Muscle of leg (tissue), 16 donors: ENCODE results near the gene ABCD4. TPM values are rescaled to one million over a fixed set of nuclear protein-coding genes. Genes with fewer than 3 reads are reported as not detected.

Experiments
- DNase-seq: peaks from one replicate; pipeline ENCODE4 v3.0.0; 2013
- H3K27ac ChIP-seq: one replicate; pipeline ENCODE4 v1.5.1; 2013; ENCODE audit warnings: mild to moderate bottlenecking, low read length, control low read depth
- H3K27me3 ChIP-seq: one replicate; pipeline ENCODE4 v1.6.1; 2013; ENCODE audit warnings: low read length; ENCODE audit not compliant: control insufficient read depth, insufficient read depth
- H3K36me3 ChIP-seq: one replicate; pipeline ENCODE4 v1.6.1; 2013; ENCODE audit warnings: low read length; ENCODE audit not compliant: control insufficient read depth, insufficient read depth
- H3K4me1 ChIP-seq: one replicate; pipeline ENCODE4 v1.6.1; 2013; ENCODE audit warnings: low read length; ENCODE audit not compliant: control insufficient read depth, insufficient read depth
- H3K4me3 ChIP-seq: one replicate; pipeline ENCODE4 v1.5.1; 2013; ENCODE audit warnings: low read length, control low read depth
- H3K9me3 ChIP-seq: replicated peaks from 2 replicates; pipeline ENCODE4 v1.6.1; 2013; ENCODE audit warnings: low read depth, low read length; ENCODE audit not compliant: control insufficient read depth
- WGBS: methylation state at CpG from one replicate; pipeline ENCODE4 v1.1.5; 2013; ENCODE audit warnings: missing lambda C conversion rate; ENCODE audit not compliant: insufficient coverage; 5-methylcytosine and 5-hydroxymethylcytosine counted together
- long read RNA-seq, 11 donors: transcript quantifications; one replicate each; lab custom pipeline, GENCODE V29; 2026
- polyA plus RNA-seq, 8 donors: library from polyadenylated mRNA; unstranded; fragments of 120-200 nt; gene quantifications; one replicate each; pipeline versions ENCODE4 v1.2.1 to v1.2.3, GENCODE V29; 2013; ENCODE audit warnings: inconsistent platforms in 1 of 8, low replicate concordance in 1 of 8; ENCODE audit not compliant: insufficient read length in 8 of 8, insufficient read depth in 1 of 8
- total RNA-seq: library from RNA; stranded (reverse); fragments of 120-200 nt; gene quantifications from one replicate; pipeline ENCODE4 v1.2.4, GENCODE V29; 2013

Gene ABCD4
- 33.5 TPM for total RNA-seq
- 10 to 100 TPM; 45.2 to 71.0 (median 58.9) TPM for polyA plus RNA-seq
- long read RNA-seq, donor 1, transcript ABCD4-203 (2 exons, 1,123 nt) = major isoform, 5 of 11 reads
- long read RNA-seq, donor 1, partial matches to known transcripts = 5 of 11 reads
- long read RNA-seq, donor 1, other reads (novel, unspliced or antisense) = 0 of 11 reads
- long read RNA-seq, donor 2 = 0 reads
- long read RNA-seq, donor 3, partial matches to known transcripts = 6 of 11 reads
- long read RNA-seq, donor 3, other reads (novel, unspliced or antisense) = 0 of 11 reads
- long read RNA-seq, donor 4, partial matches to known transcripts = 0 of 3 reads
- long read RNA-seq, donor 4, other reads (novel, unspliced or antisense) = 0 of 3 reads
- long read RNA-seq, donor 5, partial matches to known transcripts = 5 of 8 reads
- long read RNA-seq, donor 5, other reads (novel, unspliced or antisense) = 0 of 8 reads
- long read RNA-seq, donor 6, partial matches to known transcripts = 8 of 22 reads
- long read RNA-seq, donor 6, other reads (novel, unspliced or antisense) = 0 of 22 reads
- long read RNA-seq, donor 7, partial matches to known transcripts = 0 of 4 reads
- long read RNA-seq, donor 7, other reads (novel, unspliced or antisense) = 0 of 4 reads
- long read RNA-seq, donor 8, partial matches to known transcripts = 0 of 1 reads
- long read RNA-seq, donor 8, other reads (novel, unspliced or antisense) = 0 of 1 reads
- long read RNA-seq, donor 9, partial matches to known transcripts = 0 of 2 reads
- long read RNA-seq, donor 9, other reads (novel, unspliced or antisense) = 0 of 2 reads
- long read RNA-seq, donor 10, partial matches to known transcripts = 0 of 4 reads
- long read RNA-seq, donor 10, other reads (novel, unspliced or antisense) = 0 of 4 reads
- long read RNA-seq, donor 11, partial matches to known transcripts = 7 of 10 reads
- long read RNA-seq, donor 11, other reads (novel, unspliced or antisense) = 0 of 10 reads

DNA sequence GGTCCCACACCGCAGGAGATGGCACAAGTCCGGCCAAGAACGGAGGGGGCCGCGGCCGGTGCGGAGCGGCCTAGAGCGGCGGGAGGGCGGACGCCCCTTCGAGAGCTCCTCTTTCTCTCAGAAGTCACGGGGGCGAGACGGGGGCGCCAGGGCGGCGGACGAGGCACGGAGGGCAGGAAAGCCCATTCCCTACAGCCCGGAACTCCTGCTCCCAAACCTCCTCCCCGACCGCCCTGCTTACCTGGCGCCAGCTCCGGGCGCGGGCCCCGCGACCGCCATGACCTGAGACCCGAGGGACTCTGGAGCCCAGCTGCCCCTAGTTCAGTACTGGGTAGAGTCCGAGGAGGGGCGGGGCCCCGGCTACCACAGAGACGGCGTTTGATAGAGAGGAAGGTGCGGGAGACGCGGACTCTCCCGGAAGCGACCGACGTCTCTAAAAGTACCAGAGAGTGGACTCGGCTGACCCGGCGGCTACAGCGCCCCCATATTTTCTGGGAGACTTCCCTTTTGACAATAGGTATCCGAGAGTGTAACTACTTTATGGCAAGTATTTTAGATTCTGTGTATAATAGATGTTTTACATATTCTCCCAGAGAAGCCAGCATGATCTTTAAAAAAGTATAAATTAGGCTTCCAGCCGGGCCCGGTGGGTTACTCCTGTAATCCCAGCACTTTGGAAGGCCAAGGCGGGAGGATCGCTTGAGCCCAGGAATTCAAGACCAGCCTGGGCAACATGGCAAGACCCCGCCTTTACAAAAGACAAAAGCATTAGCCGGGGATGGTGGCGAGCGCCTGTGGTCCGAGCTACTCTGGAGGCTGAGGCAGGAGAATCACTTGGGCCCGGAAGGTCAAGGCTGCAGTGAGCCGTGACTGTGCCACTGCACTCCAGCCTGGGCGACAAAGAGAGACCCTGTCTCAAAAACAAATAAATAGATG is at the start of gene ABCD4:
Gene ABCD4 (minus strand): TSS at position 301 of the 936 bp plus-strand sequence. CDS start 22 bp downstream, at position 279.
- Histone ChIP-seq H3K27ac (peak within 1 kb of the TSS; percentile 97), H3K4me1 (peaks cover 17% of the 10 kb centered on the region), H3K4me3 (peak within 1 kb of the TSS; percentile 98), H3K9me3 (no peaks in the 10 kb centered on the region), H3K36me3 (peaks cover 19% of the 10 kb centered on the region), H3K27me3 (no peaks in the 10 kb centered on the region)
- DNase-seq = peak; percentile 98
- 12% methylated on average over 51 of the region's 61 CpGs for WGBS

GRCh38 chr14:74350928-74351323 is 48.2 kb upstream of the ABCD4 start:
- Histone ChIP-seq H3K4me1 (no peaks in the 10 kb centered on the region), H3K9me3 (no peaks in the 10 kb centered on the region), H3K27me3 (peaks cover 25% of the 10 kb centered on the region), H3K4me3 (no peak overlapping the region), H3K27ac (no peak overlapping the region), H3K36me3 (no peaks in the 10 kb centered on the region)
- DNase-seq = no peak
- no CpG with 5 or more reads among the region's 1 CpG for WGBS

DNA sequence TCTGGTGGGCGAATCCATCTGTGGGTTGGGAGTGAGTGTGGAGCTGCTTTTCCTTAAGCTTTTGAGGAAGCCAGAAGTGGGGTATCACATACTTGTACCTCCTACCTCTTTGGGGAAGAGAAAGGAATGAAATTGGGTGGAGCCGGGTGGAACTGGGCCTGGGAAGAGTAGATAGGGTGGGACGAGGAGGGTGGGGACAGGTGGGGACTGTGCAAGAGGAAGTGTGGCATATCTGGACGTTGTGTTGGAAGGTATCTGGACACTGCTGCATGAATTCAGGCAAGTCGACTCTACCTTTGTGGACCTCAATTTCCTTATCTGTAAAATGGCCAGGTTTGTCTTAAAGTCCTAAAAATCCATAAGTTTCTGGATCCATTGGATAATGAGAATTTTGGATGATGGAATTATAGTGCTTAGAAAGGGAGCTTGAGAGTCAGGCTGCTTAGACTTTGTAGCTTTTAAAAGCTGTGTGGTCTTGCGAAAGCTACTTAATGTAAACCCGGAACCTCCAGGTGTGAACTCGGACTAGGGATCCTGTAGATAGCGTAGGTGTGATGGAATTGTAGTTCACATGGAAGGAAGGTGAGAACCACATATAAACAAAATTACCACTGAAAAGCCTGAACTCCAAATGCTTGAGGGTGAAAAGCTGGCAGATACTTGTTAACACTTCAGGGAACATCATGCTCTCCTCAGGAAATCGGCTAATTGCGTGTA is 47.6 kb upstream of the ABCD4 start:
- H3K9me3 ChIP-seq = no peaks in the 10 kb centered on the region
- H3K36me3 ChIP-seq = no peaks in the 10 kb centered on the region
- WGBS = 28% methylated on average over 3 of the region's 11 CpGs
- no peak overlapping the region for H3K27ac ChIP-seq
- H3K4me3 ChIP-seq = no peak overlapping the region
- H3K27me3 ChIP-seq = peaks cover 25% of the 10 kb centered on the region
- DNase-seq = no peak
- H3K4me1 ChIP-seq = no peaks in the 10 kb centered on the region

DNA sequence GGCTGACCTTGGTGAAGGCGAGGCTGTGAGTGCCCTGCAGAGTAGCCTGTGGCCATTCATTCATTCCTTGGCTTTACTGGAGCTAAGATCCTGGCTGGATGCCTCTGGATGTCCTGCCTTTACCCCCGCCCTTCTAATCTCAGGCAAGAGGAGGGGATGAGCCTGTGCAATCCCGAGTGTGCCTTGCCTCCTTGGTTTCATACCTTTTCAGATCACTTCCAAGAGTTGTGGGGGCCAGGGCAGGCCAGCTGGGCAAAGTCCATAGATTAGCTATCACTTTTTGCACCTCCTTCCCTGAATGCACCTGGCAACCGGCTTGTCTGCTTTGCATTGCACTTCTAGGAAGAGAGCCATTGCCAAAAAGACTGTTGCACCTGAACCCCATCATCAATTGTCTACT is 47.0 kb upstream of the ABCD4 start:
- Histone ChIP-seq H3K4me3 (no peak overlapping the region), H3K27me3 (peaks cover 25% of the 10 kb centered on the region), H3K36me3 (no peaks in the 10 kb centered on the region), H3K9me3 (no peaks in the 10 kb centered on the region), H3K4me1 (no peaks in the 10 kb centered on the region), H3K27ac (no peak overlapping the region)
- DNase-seq = no peak
- WGBS = 13% methylated on average over 3 of the region's 4 CpGs

GRCh38 chr14:74348735-74349463 is 46.2 kb upstream of the ABCD4 start:
- Histone ChIP-seq H3K36me3 (no peaks in the 10 kb centered on the region), H3K4me3 (no peak overlapping the region), H3K9me3 (no peaks in the 10 kb centered on the region), H3K4me1 (no peaks in the 10 kb centered on the region), H3K27me3 (peaks cover 25% of the 10 kb centered on the region), H3K27ac (no peak overlapping the region)
- DNase-seq = no peak
- 35% methylated on average over 12 of the region's 17 CpGs for WGBS

DNA sequence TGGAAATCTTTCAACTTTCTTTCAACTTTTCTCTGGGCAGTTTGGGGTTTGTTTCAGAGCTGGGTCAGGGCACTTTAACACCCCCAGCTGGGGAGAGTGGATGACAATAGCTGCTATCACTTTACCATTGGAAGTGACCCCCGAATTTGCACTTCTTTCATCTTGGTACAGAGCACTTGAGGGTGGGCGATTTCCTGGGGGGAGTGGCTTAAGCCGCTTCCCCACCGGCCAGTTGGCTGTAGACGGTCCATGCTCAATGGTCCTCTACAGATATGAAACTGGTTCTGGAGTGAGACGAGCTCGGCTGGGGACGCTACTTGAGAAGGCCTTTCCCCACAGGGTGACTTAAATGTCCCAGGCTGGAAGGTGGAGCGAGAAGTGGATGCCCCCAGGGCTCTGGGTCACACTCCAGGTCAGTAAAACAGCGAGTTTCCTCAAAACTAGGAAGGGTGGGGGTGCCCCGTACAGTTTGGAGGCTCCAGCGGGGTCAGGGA is 45.6 kb upstream of the ABCD4 start, which contains the start of gene VRTN:
Gene VRTN (plus strand): TSS at position 231 of the 494 bp plus-strand sequence. CDS start 8,313 bp downstream, outside the sequence.
- peaks cover 25% of the 10 kb centered on the region for H3K27me3 ChIP-seq
- no peak within 1 kb of the TSS for H3K4me3 ChIP-seq
- no peaks in the 10 kb centered on the region for H3K36me3 ChIP-seq
- no peak for DNase-seq
- WGBS = 30% methylated on average over 10 of the region's 12 CpGs
- no peak within 1 kb of the TSS for H3K27ac ChIP-seq
- H3K9me3 ChIP-seq = no peaks in the 10 kb centered on the region
- no peaks in the 10 kb centered on the region for H3K4me1 ChIP-seq

DNA sequence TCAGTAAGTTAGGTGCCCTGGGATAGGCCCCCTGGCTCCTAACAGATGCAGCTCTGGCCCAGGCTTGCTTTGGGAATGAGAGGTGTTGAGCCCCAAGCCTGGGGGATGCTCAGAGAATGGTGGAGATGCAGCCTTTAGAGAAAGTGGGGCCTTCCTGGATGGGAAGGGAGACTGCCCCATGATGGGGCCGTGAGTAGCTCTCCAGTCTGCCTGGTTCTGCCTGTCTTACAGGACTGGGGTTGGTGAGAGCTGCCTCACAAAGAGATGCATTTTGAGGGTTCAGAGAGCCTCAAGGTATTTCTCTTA is 45.0 kb upstream of the ABCD4 start:
- no peak for DNase-seq
- H3K27me3 ChIP-seq = peaks cover 25% of the 10 kb centered on the region
- H3K4me1 ChIP-seq = no peaks in the 10 kb centered on the region
- no CpG with 5 or more reads among the region's 1 CpG for WGBS
- H3K4me3 ChIP-seq = no peak overlapping the region
- H3K27ac ChIP-seq = no peak overlapping the region
- H3K9me3 ChIP-seq = no peaks in the 10 kb centered on the region
- H3K36me3 ChIP-seq = no peaks in the 10 kb centered on the region

- no peak overlapping the region for H3K4me3 ChIP-seq
- H3K36me3 ChIP-seq = no peaks in the 10 kb centered on the region
- peaks cover 25% of the 10 kb centered on the region for H3K27me3 ChIP-seq
- no peak overlapping the region for H3K27ac ChIP-seq
- H3K9me3 ChIP-seq = no peaks in the 10 kb centered on the region
- no peaks in the 10 kb centered on the region for H3K4me1 ChIP-seq
- WGBS = 35% methylated on average over 5 of the region's 7 CpGs
- no peak for DNase-seq
These were observed 44.5 kb upstream of the ABCD4 start for GRCh38 chr14:74347097-74347794.
